ENCODE data around the gene KCND3. TPM values are rescaled to one million over a fixed set of nuclear protein-coding genes. Genes with fewer than 3 reads are reported as not detected.

The KCND3 gene
- total and polyA plus RNA-seq, 2 of the 4 experiments (the other 2 are of a cell fraction) = under 0.01 to 0.03 TPM

- ChIA-PET POLR2A (ENCODE audit: unreplicated experiment) (no interaction called here), CTCF (interaction anchor here (0.5 kb wide), 1 partner anchor 212 kb away, joined by 3 read pairs; no protein-coding TSS in a partner anchor)
- DNase-seq (no peak), ATAC-seq (ENCODE audit: low read depth) (peak; percentile 18)
- Histone ChIP-seq H3K4me3 (ENCODE audit: insufficient read depth, low read depth, low read length) (no peak overlapping the region), H3K36me3 (ENCODE audit: control insufficient read depth, insufficient read depth, low read length) (no peaks in the 10 kb centered on the region), H2AK9ac (replicated peaks; ENCODE audit: low read depth, low read length, poor library complexity) (no peak overlapping the region), H3K79me1 (ENCODE audit: low read depth in 1 of 2, low read length in 2 of 2) (no peaks in the 10 kb centered on the region; a peak in 1 of 4 replicates), H2BK15ac (ENCODE audit: low read depth, low read length) (peak overlapping the region; percentile 66; the same call in 2 of the 3 replicates), H3K4ac (ENCODE audit: low read depth, low read length) (peak overlapping the region; percentile 77), H4K20me1 (ENCODE audit: insufficient read depth, low read length) (no peaks in the 10 kb centered on the region), H3K23ac (ENCODE audit: low read depth, low read length) (peak overlapping the region; percentile 76; the same call in 1 of the 2 replicates), H2BK20ac (ENCODE audit: low read depth, low read length) (peak overlapping the region; percentile 84), H3K27me3 (ENCODE audit: control insufficient read depth, insufficient read depth, low read length) (no peaks in the 10 kb centered on the region; the same call in 1 of the 2 replicates), H4K5ac (ENCODE audit: low read depth, low read length) (peak overlapping the region; percentile 1; the same call in 1 of the 2 replicates), H2BK120ac (ENCODE audit: low read depth, low read length) (peak overlapping the region; percentile 82), H2BK5ac (ENCODE audit: low read depth, low read length, poor library complexity, severe bottlenecking) (no peak overlapping the region), H3K9me1 (ENCODE audit: insufficient read depth, low read length) (peaks cover 7% of the 10 kb centered on the region), H4K91ac (ENCODE audit: insufficient read depth, low read depth, low read length) (peak overlapping the region; percentile 90), H3K14ac (replicated peaks; ENCODE audit: low read depth, low read length) (peak overlapping the region; percentile 72), H3K9me3 (ENCODE audit: control insufficient read depth, insufficient read depth, low read length) (no peaks in the 10 kb centered on the region), H3K27ac (ENCODE audit: insufficient read depth, low read length) (peak overlapping the region; percentile 54; the same call in 1 of the 2 replicates), H3K4me1 (ENCODE audit: control insufficient read depth, insufficient read depth, low read length) (peaks cover 23% of the 10 kb centered on the region), H3K56ac (ENCODE audit: extremely low read depth, insufficient read depth, low read length) (peak overlapping the region; percentile 41; the same call in 1 of the 2 replicates), H2AFZ (replicated peaks; ENCODE audit: low read length, poor library complexity) (peak overlapping the region; percentile 58), H4K8ac (ENCODE audit: low read depth in 2 of 2, low read length in 2 of 2) (peak overlapping the region; percentile 19 to 74; a peak in 2 of 4 replicates), H3K18ac (ENCODE audit: low read depth, low read length) (peak overlapping the region; percentile 60; the same call in 1 of the 2 replicates), H3K4me2 (ENCODE audit: low read depth, low read length) (no peak overlapping the region), H3K9ac (ENCODE audit: low read depth, low read length) (no peak overlapping the region), H2AK5ac (ENCODE audit: low read depth, low read length) (peak overlapping the region; percentile 43; the same call in 1 of the 2 replicates)
- dilution Hi-C loops (cut with HindIII; ENCODE audit: low sequenced_read_pairs, unreplicated experiment) = no loop called here
- TF ChIP-seq RCOR1 (IDR thresholded peaks at IDR 0.05; ENCODE audit: insufficient replicate concordance, low read length) (no peak), CEBPB (IDR thresholded peaks at IDR 0.05; ENCODE audit: low read depth, low read length) (no peak), USF2 (IDR thresholded peaks at IDR 0.05; ENCODE audit: low read depth, low read length) (no peak), RAD21 (IDR thresholded peaks at IDR 0.05; ENCODE audit: low read length) (no peak), CHD1 (IDR thresholded peaks at IDR 0.05; ENCODE audit: low read depth, low read length) (no peak), SMC3 (IDR thresholded peaks at IDR 0.05; ENCODE audit: low read depth, low read length) (no peak), ELK1 (IDR thresholded peaks at IDR 0.05; ENCODE audit: borderline replicate concordance, low read depth, low read length) (no peak), MAFK (IDR thresholded peaks at IDR 0.05; ENCODE audit: low read depth, low read length) (no peak), CTCF (conservative IDR thresholded peaks at IDR 0.05; ENCODE audit: low read depth, low read length) (no peak), MAZ (IDR thresholded peaks at IDR 0.05; ENCODE audit: borderline replicate concordance, low read depth, low read length) (no peak), POLR2A (IDR thresholded peaks at IDR 0.05; ENCODE audit: low read depth, low read length) (no peak), BHLHE40 (IDR thresholded peaks at IDR 0.05; ENCODE audit: low read depth, low read length) (no peak), NFE2L2 (IDR thresholded peaks at IDR 0.05; ENCODE audit: low read depth, low read length) (no peak), FOS (IDR thresholded peaks at IDR 0.05; ENCODE audit: low read depth, low read length) (no peak), RFX5 (IDR thresholded peaks at IDR 0.05; ENCODE audit: low read depth, low read length) (no peak), MXI1 (IDR thresholded peaks at IDR 0.05; ENCODE audit: borderline replicate concordance, low read depth, low read length) (no peak)
- no TSS peak for BruUV-seq (replicated peaks)
- intact Hi-C loops (cut with micrococcal nuclease) = loop anchor here (5.0 kb wide), 4 partner anchors 101 to 586 kb away; no protein-coding TSS in a partner anchor
- 80% methylated on average over 2 of the region's 9 CpGs; no CpG with 5 or more reads in 1 of the 2 experiments for WGBS, 2 experiments (ENCODE audit: extremely low coverage in 2 of 2, insufficient read length in 1 of 2)
- in situ Hi-C loops (cut with MboI; ENCODE audit: low sequenced_read_pairs) = no loop called here
Measured at GRCh38 chr1:111775966-111776365, 213.5 kb downstream of the KCND3 start.

Data from IMR-90 (cell line).